ENCODE measurements around the gene MT4. TPM values are rescaled to one million over a fixed set of nuclear protein-coding genes. Genes with fewer than 3 reads are reported as not detected.

Gene MT4
- total and polyA plus RNA-seq, 2 experiments from 2014 or later = not detected

DNA sequence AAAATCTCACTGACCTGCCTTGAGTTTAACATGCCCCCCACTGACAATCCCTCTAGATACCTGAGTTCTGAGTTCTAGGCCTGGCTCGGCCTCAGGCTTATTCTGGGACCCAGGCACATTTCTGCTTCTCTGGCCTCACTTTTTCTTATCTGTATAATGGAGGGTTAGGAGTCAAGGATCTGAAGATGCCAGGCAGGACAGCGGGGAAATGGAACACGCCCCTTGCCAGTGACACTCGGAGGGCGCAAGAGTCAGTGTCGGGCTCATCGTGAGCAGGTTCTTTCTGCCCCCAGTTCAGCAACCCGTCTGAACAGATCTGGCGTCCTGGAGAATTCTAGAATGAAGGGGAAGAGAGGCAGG is 23.9 kb downstream of the MT4 start:
- no peak for TF ChIP-seq CTCF (IDR thresholded peaks at IDR 0.05; ENCODE audit: low read depth, low read length)
- peaks cover 89% of the 10 kb centered on the region for H3K27me3 ChIP-seq
- no peak for DNase-seq (ENCODE audit: low read depth in 1 of 2, low spot score in 1 of 2)
- no peaks in the 10 kb centered on the region for H3K9me3 ChIP-seq (ENCODE audit: low read depth)
- no peaks in the 10 kb centered on the region for H3K36me3 ChIP-seq
- H3K4me3 ChIP-seq = peak overlapping the region; percentile 27
- no peak overlapping the region for H3K27ac ChIP-seq
- no peaks in the 10 kb centered on the region for H3K4me1 ChIP-seq (ENCODE audit: low read depth)

- Histone ChIP-seq H3K4me1 (ENCODE audit: low read depth) (no peaks in the 10 kb centered on the region), H3K36me3 (no peaks in the 10 kb centered on the region), H3K27me3 (peaks cover 95% of the 10 kb centered on the region), H3K9me3 (ENCODE audit: low read depth) (no peaks in the 10 kb centered on the region), H3K27ac (no peak within 1 kb of the TSS), H3K4me3 (peak within 1 kb of the TSS; percentile 27)
- no peak for TF ChIP-seq CTCF (IDR thresholded peaks at IDR 0.05; ENCODE audit: low read depth, low read length)
- peak in 1 of 2 donors; percentile 40 for DNase-seq (ENCODE audit: low read depth in 1 of 2, low spot score in 1 of 2)
Observed at GRCh38 chr16:56589141-56590039, 24.5 kb downstream of the MT4 start, which contains the start of gene MT3. Gene MT3, plus strand, starts transcription at chr16:56589528. Its CDS starts 63 bp downstream, at chr16:56589591.

- Histone ChIP-seq H3K4me1 (ENCODE audit: low read depth) (no peaks in the 10 kb centered on the region), H3K4me3 (no peak overlapping the region), H3K36me3 (no peaks in the 10 kb centered on the region), H3K27me3 (peaks cover 78% of the 10 kb centered on the region), H3K9me3 (ENCODE audit: low read depth) (no peaks in the 10 kb centered on the region), H3K27ac (no peak overlapping the region)
- no peak for DNase-seq (ENCODE audit: low read depth in 1 of 2, low spot score in 1 of 2)
- no peak for TF ChIP-seq CTCF (IDR thresholded peaks at IDR 0.05; ENCODE audit: low read depth, low read length)
Observed at GRCh38 chr16:56591377-56592060, 26.6 kb downstream of the MT4 start.

GRCh38 chr16:56593573-56594291 is 28.9 kb downstream of the MT4 start:
- no peaks in the 10 kb centered on the region for H3K36me3 ChIP-seq
- H3K4me1 ChIP-seq (ENCODE audit: low read depth) = no peaks in the 10 kb centered on the region
- H3K27me3 ChIP-seq = peaks cover 67% of the 10 kb centered on the region
- H3K4me3 ChIP-seq = no peak overlapping the region
- no peak for TF ChIP-seq CTCF (IDR thresholded peaks at IDR 0.05; ENCODE audit: low read depth, low read length)
- DNase-seq (ENCODE audit: low read depth in 1 of 2, low spot score in 1 of 2) = no peak
- no peaks in the 10 kb centered on the region for H3K9me3 ChIP-seq (ENCODE audit: low read depth)
- H3K27ac ChIP-seq = no peak overlapping the region

DNA sequence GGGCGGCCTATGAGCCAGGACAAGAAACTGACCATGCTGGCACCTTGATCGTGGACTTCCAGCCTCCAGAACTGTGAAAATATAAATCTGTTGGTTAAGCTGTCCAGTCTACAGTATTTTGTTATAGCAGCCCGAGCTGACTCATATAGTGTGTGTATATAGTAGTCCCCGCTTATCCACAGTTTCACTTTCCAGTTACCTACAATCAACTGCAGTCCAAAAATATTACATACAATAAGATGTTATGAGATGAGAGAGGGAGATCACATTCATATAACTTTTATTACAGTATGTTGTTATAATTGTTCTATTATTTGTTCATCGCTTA is 29.4 kb downstream of the MT4 start:
- Histone ChIP-seq H3K36me3 (no peaks in the 10 kb centered on the region), H3K4me3 (no peak overlapping the region), H3K27me3 (peaks cover 62% of the 10 kb centered on the region), H3K27ac (no peak overlapping the region), H3K4me1 (ENCODE audit: low read depth) (no peaks in the 10 kb centered on the region), H3K9me3 (ENCODE audit: low read depth) (no peaks in the 10 kb centered on the region)
- no peak for DNase-seq (ENCODE audit: low read depth in 1 of 2, low spot score in 1 of 2)
- no peak for TF ChIP-seq CTCF (IDR thresholded peaks at IDR 0.05; ENCODE audit: low read depth, low read length)

Measured in cardiac muscle cell (in vitro differentiated cells and primary cell).